ENCODE data around the gene C1R. TPM values are rescaled to one million over a fixed set of nuclear protein-coding genes. Genes with fewer than 3 reads are reported as not detected.

The C1R gene
- total RNA-seq, 4 donors from 2014 or later = 22.8 to 297 (median 140) TPM

DNA sequence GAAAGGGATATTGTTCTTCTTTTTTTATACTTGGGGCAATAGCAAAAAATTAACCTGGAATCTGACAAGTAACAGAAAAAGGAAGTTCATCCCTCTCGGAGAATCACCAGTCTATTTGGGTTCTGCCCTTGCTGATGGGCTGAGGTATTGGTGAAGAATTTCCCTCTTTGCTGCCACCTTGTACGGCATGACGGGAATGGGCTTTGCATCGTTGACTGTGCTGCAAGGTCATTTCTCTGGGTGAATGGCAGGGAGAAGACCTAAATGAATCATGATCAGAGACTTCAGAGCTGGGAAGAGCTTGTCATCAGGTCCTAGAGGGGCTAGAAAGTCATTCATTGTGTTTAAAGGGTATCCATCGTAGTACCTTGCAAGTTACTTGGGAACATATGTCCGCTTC is 19.7 kb downstream of the C1R start:
- DNase-seq = no peak
- TF ChIP-seq POLR2A (IDR thresholded peaks at IDR 0.05) (no peak), CTCF (IDR thresholded peaks at IDR 0.05) (no peak)
- WGBS, 2 donors = 80 to 94% methylated on average over 6 of the region's 6 CpGs

DNA sequence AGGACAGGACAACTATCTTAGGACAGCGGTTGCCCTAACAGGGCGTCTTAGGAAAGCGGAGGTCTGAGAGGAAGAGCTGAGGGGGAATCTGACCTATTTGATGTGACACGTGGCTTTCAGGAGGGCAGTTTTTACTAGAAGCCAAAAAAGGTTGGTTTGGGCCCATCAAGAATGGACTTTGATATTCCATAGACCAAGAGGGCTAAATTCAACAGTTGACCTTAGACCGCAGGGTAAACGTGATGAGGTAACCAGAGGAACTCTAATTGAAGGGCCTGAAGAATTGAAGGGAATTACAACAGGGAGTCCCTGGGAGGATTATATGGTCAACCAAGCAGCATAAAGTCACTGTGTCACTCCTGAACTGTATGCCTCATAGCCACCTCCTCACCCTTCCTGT is 20.2 kb downstream of the C1R start:
- 86 to 94% methylated on average over 6 of the region's 6 CpGs for WGBS, 2 donors
- H3K4me1 ChIP-seq = peaks cover 6 to 25% (median 15%) of the 10 kb centered on the region in 3 donors
- H3K27ac ChIP-seq = no peak overlapping the region
- no peak overlapping the region for H3K4me3 ChIP-seq
- TF ChIP-seq POLR2A (IDR thresholded peaks at IDR 0.05) (no peak), CTCF (IDR thresholded peaks at IDR 0.05) (no peak)
- peaks cover 0 to 25% (median 0%) of the 10 kb centered on the region in 3 donors for H3K36me3 ChIP-seq
- H3K9me3 ChIP-seq = no peaks in the 10 kb centered on the region
- intact Hi-C loops (cut with DNase I) = no loop called here
- H3K27me3 ChIP-seq = no peaks in the 10 kb centered on the region
- no peak for DNase-seq

More for the DNA sequence above, 19.7 kb downstream of the C1R start:
- H3K4me1 ChIP-seq = peaks cover 6 to 20% (median 11%) of the 10 kb centered on the region in 3 donors
- H3K27me3 ChIP-seq = no peaks in the 10 kb centered on the region
- no peak overlapping the region for H3K27ac ChIP-seq
- intact Hi-C loops (cut with DNase I) = no loop called here
- H3K4me3 ChIP-seq = no peak overlapping the region
- H3K9me3 ChIP-seq = no peaks in the 10 kb centered on the region
- H3K36me3 ChIP-seq = peaks cover 0 to 20% (median 0%) of the 10 kb centered on the region in 3 donors

DNA sequence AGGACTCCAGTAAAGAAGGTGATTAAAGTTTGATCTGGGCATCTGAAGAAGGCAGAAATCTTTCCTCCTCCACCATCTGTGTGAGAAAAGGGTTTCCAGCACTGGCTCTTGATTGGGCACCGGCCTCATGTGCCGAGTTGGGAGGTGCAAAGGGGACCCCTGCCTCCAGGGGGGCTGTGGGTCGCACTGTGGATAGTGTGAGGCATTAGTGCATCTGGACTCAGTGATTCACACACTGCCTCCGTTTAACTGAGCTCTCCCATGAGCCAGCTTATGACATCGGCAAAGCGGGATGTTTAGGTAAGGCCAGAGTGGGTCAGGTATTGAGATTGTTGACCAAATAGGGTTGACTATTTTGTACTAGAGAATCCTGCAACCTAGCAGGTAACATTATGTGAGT is 22.9 kb downstream of the C1R start:
- 86 to 88% methylated on average over 5 of the region's 6 CpGs for WGBS, 2 donors

DNA sequence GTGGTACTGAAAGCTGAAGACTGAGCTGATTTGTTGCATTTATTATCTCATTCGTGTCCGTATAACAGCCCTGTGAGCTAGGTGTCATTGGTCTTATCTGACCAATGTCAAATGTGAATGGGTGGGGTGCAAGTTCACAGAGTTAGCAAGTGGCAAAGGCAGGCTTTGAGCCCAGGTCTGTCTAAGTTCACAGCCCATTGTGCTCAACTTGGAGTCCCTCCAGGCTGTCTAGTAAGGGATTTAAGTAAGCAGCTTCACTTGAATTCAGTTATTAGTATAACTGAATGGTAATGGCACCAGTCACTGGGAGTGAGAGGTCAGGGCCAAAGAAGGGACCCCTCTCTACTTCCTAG is 23.3 kb downstream of the C1R start:
- WGBS, 2 donors = 32 to 48% methylated on average over 2 of the region's 2 CpGs
- Histone ChIP-seq H3K36me3 (peaks cover 0 to 41% (median 0%) of the 10 kb centered on the region in 3 donors), H3K27ac (peak overlapping the region in 3 of 4 donors; percentile 29 to 57 (median 47)), H3K4me1 (peaks cover 6 to 55% (median 26%) of the 10 kb centered on the region in 3 donors), H3K9me3 (no peaks in the 10 kb centered on the region), H3K4me3 (no peak overlapping the region), H3K27me3 (no peaks in the 10 kb centered on the region)
- DNase-seq = no peak
- intact Hi-C loops (cut with DNase I) = no loop called here
- TF ChIP-seq CTCF (IDR thresholded peaks at IDR 0.05) (no peak), POLR2A (IDR thresholded peaks at IDR 0.05) (no peak)

More for the DNA sequence above, 22.9 kb downstream of the C1R start:
- Histone ChIP-seq H3K4me1 (peaks cover 6 to 52% (median 26%) of the 10 kb centered on the region in 3 donors), H3K4me3 (no peak overlapping the region), H3K27me3 (no peaks in the 10 kb centered on the region), H3K36me3 (peaks cover 0 to 37% (median 0%) of the 10 kb centered on the region in 3 donors), H3K27ac (peak overlapping the region in 2 of 4 donors; percentile 29 to 47), H3K9me3 (no peaks in the 10 kb centered on the region)
- intact Hi-C loops (cut with DNase I) = no loop called here
- TF ChIP-seq POLR2A (IDR thresholded peaks at IDR 0.05) (no peak), CTCF (IDR thresholded peaks at IDR 0.05) (no peak)
- DNase-seq = no peak

DNA sequence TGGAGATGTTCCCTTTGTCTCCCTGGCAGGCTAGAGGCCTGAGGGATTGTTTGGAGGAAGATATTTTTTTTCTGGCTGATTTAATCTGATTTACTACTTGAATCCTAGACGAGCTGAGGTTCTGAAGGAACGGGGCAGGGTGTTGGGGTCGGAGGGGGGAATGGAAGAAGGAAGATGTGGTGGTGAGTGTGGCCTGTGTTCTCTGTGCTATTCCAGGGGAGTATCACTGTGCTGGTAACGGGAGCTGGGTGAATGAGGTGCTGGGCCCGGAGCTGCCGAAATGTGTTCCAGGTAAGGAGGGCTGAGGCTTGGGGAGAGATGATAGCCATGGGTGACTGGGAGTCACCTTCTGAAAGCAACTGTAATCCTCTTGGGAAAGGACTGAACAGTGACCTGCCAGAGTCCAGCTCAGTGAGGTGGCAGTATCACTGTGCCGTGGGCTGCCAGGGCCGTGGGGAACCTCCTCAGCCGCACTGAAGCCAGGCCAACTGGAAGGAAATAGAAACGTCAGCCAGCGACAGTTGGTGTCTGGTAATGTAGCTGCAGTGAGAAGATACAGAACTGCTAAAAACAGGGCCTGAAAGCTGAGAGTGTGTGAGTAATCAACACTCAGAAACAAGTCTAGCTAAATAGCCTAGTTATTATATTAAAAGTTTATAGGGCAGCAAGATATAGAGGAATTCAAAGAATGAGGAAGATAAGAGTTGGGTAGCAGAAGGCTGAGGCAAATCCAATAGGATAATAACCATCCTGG is 23.8 kb downstream of the C1R start:
- Histone ChIP-seq H3K9me3 (no peaks in the 10 kb centered on the region), H3K4me3 (no peak overlapping the region), H3K27me3 (no peaks in the 10 kb centered on the region), H3K4me1 (peaks cover 6 to 60% (median 29%) of the 10 kb centered on the region in 3 donors), H3K36me3 (peaks cover 0 to 42% (median 0%) of the 10 kb centered on the region in 3 donors), H3K27ac (peak overlapping the region; percentile 16 to 57 (median 38))
- TF ChIP-seq POLR2A (IDR thresholded peaks at IDR 0.05) (no peak), CTCF (IDR thresholded peaks at IDR 0.05) (no peak)
- WGBS, 2 donors = 44 to 64% methylated on average over 10 to 11 of the region's 11 CpGs
- DNase-seq = no peak
- intact Hi-C loops (cut with DNase I) = no loop called here
